AG09319 (cell line): ENCODE measurements around the gene MAP1B.
A peak's percentile ranks its signal among the peaks of the same experiment; 100 is the strongest.

Experiments
- DNase-seq: peaks from one replicate; pipeline ENCODE4 v3.0.0-alpha.2; 2010; ENCODE audit warnings: low read depth; ENCODE audit errors: extremely low read depth
- CTCF ChIP-seq: IDR thresholded peaks from 2 replicates; pipeline ENCODE4 v1.5.1; 2011; ENCODE audit warnings: low read depth, mild to moderate bottlenecking, inconsistent platforms, low read length, moderate library complexity

MAP1B gene

GRCh38 chr5:72107131-72107900 is at the start of gene MAP1B:
MAP1B (plus strand) TSS chr5:72107475; CDS start chr5:72107532, 57 bp downstream.
- no peak for TF ChIP-seq CTCF
- no peak for DNase-seq

DNA sequence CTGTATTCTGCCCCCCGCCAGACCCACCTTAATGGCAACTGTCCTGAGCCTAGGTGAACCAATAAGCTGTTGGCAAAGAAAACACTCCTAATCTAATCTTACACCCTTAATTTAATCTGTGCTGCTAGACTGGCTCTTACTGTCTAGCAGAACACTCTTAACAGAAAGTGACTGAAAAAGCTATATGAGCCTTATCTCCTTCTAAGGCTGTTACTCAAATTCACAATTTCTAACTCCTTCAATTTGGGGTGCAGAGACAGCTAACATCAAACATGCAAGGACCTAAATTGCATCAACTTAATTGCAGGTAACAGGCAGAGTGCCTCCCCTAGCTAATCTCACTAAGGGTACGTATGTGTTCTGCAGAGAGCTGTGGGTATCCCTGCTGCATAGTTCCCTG is 49.5 kb upstream of the MAP1B start:
- DNase-seq = no peak
- no peak for TF ChIP-seq CTCF

- no peak for DNase-seq
- no peak for TF ChIP-seq CTCF
Measured at GRCh38 chr5:72063219-72063819, 44.0 kb upstream of the MAP1B start.

DNA sequence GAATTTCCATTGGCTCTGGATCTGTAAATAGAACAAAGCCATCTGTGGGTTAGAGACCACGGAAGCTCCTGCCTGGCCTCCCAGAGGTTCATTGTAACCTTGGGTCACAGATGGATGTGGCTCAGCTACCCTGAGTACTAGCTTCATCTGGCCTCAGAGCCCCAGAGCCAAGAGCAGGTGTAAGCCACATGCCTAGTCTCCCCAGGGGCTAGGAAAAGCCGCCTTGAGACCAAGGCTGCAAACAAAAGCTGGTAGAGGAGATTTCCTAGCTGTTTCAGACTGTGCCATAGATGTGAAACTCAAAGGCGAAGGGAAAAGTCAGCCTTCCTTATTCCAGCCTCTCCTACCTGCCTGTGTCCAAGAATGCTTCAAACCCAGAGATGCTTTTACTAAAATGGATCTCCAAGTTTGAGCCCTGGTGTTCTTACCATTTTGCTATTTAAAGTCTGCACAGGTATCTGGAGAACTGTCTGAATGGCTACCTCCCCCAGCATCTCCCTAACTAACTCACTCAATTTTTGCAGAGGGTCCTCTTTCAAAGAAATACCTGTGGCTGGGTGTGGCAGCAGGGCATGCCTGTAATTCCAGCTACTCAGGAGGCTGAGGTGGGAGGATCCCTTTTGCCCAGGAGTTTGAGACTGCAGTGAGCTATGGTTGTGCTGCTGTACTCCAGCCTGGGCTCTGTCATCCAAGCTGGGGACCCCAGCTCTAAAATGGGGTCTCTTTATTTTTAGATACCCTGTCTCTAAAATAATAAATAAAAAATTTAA is 42.3 kb upstream of the MAP1B start:
- no peak for DNase-seq
- no peak for TF ChIP-seq CTCF

DNA sequence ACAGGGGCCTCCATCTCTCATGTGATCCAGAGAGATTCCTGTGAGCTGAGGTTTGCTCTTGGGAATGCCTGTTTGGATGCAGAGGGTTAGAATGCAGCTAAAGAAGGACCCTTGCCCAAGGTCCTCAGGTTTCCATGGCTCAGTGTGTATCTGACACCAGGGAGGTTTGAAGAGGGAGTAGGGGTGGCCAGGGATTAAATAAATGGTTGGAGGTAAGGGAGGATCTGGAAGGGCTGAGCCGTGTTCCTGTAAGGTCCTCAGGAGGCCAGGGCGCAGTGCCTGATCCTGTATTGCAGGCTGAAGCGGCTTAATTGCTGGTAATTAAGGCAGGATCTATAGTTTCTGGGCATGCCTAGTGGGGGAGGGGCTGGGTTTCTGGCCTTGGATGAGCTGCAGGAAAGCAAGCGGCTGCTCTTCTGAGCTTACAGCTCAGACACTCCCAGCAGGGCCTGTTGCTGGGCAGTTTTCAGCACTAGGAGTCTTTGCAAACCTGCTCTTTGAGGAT is 41.5 kb upstream of the MAP1B start:
- DNase-seq = no peak

GRCh38 chr5:72066705-72067107 is 40.6 kb upstream of the MAP1B start:
- no peak for TF ChIP-seq CTCF
- peak; percentile 45 for DNase-seq

More for the DNA sequence above, 41.5 kb upstream of the MAP1B start:
- no peak for TF ChIP-seq CTCF
